Dendritic cell treated with granulocyte-macrophage colony-stimulating factor and Interleukin-4, amounts not matched to agents 40 ng/mL and 50 ng/mL, for 4 days (primary cell): ENCODE measurements around the gene C10orf95.
A peak's percentile ranks its signal among the peaks of the same experiment; 100 is the strongest.

Experiments used
- H3K27ac Mint-ChIP-seq: one replicate; pipeline ENCODE4 v1.8.0; 2022; ENCODE audit warnings: mild to moderate bottlenecking, mixed read lengths
- H3K27me3 Mint-ChIP-seq: one replicate; pipeline ENCODE4 v1.8.0; 2022; ENCODE audit warnings: mild to moderate bottlenecking, mixed read lengths
- H3K36me3 Mint-ChIP-seq: one replicate; pipeline ENCODE4 v1.8.0; 2022; ENCODE audit warnings: low read depth, mixed read lengths
- H3K4me1 Mint-ChIP-seq: one replicate; pipeline ENCODE4 v1.8.0; 2022; ENCODE audit warnings: low read depth, mixed read lengths
- H3K4me3 Mint-ChIP-seq: one replicate; pipeline ENCODE4 v1.8.0; 2022; ENCODE audit warnings: mild to moderate bottlenecking, moderate library complexity, mixed read lengths
- H3K9me3 Mint-ChIP-seq: one replicate; pipeline ENCODE4 v1.8.0; 2022; ENCODE audit warnings: mixed read lengths
- intact Hi-C: fragments of 100-400 bp; cut with micrococcal nuclease; formaldehyde crosslinking; loops from one replicate; pipeline ENCODE4 v1.15.0; 2022

Gene C10orf95

DNA sequence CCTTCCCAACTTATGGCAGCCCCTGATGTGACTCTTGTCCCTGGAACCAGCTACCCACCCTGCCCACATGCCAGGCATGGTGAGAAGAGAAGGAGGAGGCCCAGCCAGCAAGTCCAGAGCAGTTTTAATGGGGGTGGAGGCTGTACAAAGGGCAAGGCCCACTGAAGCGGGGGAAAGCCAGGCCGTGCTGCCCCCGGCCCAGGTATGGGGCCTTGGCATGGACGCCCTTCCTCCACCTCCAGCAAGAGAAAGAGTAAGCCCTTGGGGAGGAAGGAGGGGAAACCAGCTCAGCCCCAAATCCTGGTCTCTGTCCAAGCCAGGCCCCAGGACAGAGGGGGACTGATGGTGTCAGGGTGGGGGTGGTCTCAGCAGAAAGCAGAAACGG, 48.8 kb downstream of the C10orf95 start:
- intact Hi-C loops = no loop called here
- H3K36me3 Mint-ChIP-seq = peaks cover 61% of the 10 kb centered on the region
- no peak overlapping the region for H3K27ac Mint-ChIP-seq

DNA sequence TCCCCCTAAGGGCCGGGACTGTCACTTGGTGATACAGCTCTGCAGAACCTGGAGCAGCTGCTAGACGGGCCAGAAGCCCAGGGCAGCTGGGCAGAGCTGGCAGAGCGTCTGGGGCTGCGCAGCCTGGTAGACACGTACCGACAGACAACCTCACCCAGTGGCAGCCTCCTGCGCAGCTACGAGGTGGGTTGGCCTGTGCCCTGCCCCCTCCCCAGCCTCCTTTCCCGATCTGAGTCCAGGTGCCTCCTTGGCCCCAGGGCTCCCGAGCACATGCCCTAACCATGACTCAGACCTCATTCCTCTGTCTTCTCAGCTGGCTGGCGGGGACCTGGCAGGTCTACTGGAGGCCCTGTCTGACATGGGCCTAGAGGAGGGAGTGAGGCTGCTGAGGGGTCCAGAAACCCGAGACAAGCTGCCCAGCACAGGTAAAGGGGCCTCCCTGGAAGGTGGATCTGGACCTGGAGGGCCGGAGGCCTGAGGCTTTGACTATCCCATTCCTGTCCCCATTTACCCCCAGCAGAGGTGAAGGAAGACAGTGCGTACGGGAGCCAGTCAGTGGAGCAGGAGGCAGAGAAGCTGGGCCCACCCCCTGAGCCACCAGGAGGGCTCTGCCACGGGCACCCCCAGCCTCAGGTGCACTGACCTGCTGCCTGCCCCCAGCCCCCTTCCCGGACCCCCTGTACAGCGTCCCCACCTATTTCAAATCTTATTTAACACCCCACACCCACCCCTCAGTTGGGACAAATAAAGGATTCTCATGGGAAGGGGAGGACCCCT, 49.4 kb downstream of the C10orf95 start:
- H3K27ac Mint-ChIP-seq = no peak overlapping the region
- H3K27me3 Mint-ChIP-seq = peaks cover 21% of the 10 kb centered on the region
- H3K36me3 Mint-ChIP-seq = peaks cover 67% of the 10 kb centered on the region
- H3K9me3 Mint-ChIP-seq = no peaks in the 10 kb centered on the region
- intact Hi-C loops = no loop called here
- H3K4me1 Mint-ChIP-seq = peaks cover 44% of the 10 kb centered on the region
- no peak overlapping the region for H3K4me3 Mint-ChIP-seq

More for the DNA sequence above, 48.8 kb downstream of the C10orf95 start:
- Mint-ChIP-seq H3K27me3 (peaks cover 26% of the 10 kb centered on the region), H3K4me3 (no peak overlapping the region), H3K4me1 (peaks cover 45% of the 10 kb centered on the region), H3K9me3 (no peaks in the 10 kb centered on the region)

DNA sequence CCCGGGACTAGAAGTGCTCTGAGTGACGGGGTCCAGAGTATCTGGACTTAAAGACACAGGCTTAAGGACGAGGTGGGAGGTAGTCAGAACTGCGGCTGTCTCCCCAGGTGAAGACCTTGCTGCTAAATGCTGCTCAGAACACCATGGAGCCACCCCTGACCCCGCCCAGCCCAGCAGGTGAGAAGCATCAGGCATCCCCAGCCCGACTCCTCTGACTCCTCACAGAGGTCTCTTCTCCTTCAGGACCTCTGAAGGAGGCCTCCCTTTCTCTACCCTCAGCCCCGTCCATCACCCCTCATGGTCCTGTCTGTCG, 50.0 kb downstream of the C10orf95 start:
- Mint-ChIP-seq H3K36me3 (peaks cover 74% of the 10 kb centered on the region), H3K4me1 (peaks cover 47% of the 10 kb centered on the region), H3K4me3 (no peak overlapping the region), H3K9me3 (no peaks in the 10 kb centered on the region), H3K27me3 (peaks cover 15% of the 10 kb centered on the region), H3K27ac (no peak overlapping the region)
- intact Hi-C loops = no loop called here

DNA sequence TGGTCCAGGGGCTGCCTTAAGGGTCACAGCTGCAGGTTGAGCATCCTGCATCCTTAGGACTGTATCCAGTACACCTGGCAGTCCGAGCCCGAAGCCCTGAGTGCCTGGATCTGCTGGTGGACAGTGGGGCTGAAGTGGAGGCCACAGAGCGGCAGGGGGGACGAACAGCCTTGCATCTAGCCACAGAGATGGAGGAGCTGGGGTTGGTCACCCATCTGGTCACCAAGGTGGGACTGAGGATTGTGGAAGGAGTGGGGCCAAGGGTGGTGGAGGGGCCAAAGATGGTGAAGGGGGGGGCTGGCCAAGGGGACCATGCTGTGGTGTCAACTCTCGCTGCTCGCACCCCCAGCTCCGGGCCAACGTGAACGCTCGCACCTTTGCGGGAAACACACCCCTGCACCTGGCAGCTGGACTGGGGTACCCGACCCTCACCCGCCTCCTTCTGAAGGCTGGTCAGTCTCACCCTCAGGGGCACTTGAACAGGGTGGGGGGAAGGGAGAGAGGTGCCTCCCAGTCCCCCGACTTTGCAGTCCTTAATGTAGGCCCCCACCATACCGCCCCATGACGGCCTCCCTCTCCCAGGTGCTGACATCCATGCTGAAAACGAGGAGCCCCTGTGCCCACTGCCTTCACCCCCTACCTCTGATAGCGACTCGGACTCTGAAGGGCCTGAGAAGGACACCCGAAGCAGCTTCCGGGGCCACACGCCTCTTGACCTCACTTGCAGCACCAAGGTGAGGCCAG, 50.6 kb downstream of the C10orf95 start:
- Mint-ChIP-seq H3K9me3 (no peaks in the 10 kb centered on the region), H3K4me3 (no peak overlapping the region), H3K4me1 (peaks cover 46% of the 10 kb centered on the region), H3K27me3 (peaks cover 10% of the 10 kb centered on the region), H3K36me3 (peaks cover 79% of the 10 kb centered on the region), H3K27ac (no peak overlapping the region)
- intact Hi-C loops = no loop called here

DNA sequence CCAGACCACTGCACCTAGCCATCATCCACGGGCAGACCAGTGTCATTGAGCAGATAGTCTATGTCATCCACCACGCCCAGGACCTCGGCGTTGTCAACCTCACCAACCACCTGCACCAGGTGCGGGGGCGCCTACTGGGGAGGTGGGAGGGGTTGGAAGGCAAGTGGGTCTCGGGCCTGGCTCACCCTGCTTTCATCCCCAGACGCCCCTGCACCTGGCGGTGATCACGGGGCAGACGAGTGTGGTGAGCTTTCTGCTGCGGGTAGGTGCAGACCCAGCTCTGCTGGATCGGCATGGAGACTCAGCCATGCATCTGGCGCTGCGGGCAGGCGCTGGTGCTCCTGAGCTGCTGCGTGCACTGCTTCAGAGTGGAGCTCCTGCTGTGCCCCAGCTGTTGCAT, 51.3 kb downstream of the C10orf95 start:
- Mint-ChIP-seq H3K9me3 (no peaks in the 10 kb centered on the region), H3K36me3 (peaks cover 84% of the 10 kb centered on the region), H3K27me3 (peaks cover 5% of the 10 kb centered on the region), H3K27ac (no peak overlapping the region), H3K4me1 (peaks cover 45% of the 10 kb centered on the region), H3K4me3 (peak overlapping the region; percentile 66)
- intact Hi-C loops = no loop called here
